Adrenal gland (tissue), 5 donors: ENCODE results near the gene CMC4.

ENCODE experiments used
- CTCF ChIP-seq, 6 experiments: fragments of 450-650 bp in 4 of 6; fragments of 200-600 bp in 2 of 6; sonication (generic) in 1 of 6; IDR thresholded peaks; 1 replicate in 5 of 6; 2 replicates in 1 of 6; pipeline versions ENCODE4 v1.5.1 to v1.8.0; 2016 to 2021; ENCODE audit warnings: antibody characterized with exemption in 6 of 6, mild to moderate bottlenecking in 2 of 6, moderate library complexity in 1 of 6
- POLR2A ChIP-seq, 2 donors: fragments of 450-650 bp; IDR thresholded peaks; one replicate each; pipeline ENCODE4 v1.6.1; 2017; ENCODE audit warnings: antibody characterized with exemption in 2 of 2, mild to moderate bottlenecking in 2 of 2, moderate library complexity in 1 of 2
- donor health status: DM: no; HTN: no; CAD: no.

GRCh38 chrX:155054255-155054654 is 16.7 kb downstream of the CMC4 start:
- TF ChIP-seq POLR2A (IDR thresholded peaks at IDR 0.05) (no peak), CTCF (IDR thresholded peaks at IDR 0.05) (no peak)
